ENCODE data around the gene CPNE4.

Gene CPNE4

DNA sequence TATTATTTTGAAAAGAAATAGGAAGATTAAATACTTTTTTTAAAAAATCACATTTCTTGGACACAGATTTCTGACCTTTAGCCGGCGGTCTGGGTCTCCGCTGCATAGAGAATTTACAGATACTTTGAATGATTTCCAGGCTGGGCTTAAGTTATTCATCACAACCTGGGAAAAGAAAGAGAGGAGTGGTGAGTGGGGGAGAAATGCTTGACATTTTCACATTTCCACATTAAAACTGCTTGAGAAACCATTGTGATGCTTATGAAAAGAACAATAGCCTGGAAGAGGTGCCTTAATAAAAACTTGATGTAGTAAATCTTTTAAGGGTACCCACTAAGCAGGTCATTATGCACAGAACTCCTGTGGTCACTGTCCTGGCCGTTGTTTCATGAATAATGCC lies 365.2 kb downstream of the CPNE4 start:
- DNase-seq (ENCODE audit: low read depth, low spot score), result no peak
- H3K4me3 ChIP-seq (ENCODE audit: low read length), result no peak overlapping the region

DNA sequence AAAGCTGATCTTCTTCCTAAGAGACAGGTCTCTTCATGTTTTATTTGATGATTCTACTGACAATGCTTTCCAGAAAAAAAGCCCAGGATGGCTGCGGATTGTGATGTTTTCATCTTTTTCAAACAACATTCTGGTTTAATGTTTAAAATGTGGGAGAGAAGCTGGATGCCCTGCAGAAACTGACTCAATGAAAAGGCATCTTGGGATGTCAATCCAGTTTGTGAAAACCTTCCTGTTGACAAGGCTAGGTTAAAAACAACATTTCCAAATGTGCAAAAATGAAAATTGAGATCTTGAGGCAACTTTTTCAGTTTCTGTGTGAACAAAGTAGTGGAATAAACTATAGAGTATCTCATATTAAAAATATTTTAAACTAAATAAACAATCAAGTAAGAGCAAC lies 376.0 kb downstream of the CPNE4 start:
- H3K4me3 ChIP-seq (ENCODE audit: low read length), result no peak overlapping the region
- DNase-seq (ENCODE audit: low read depth, low spot score), result no peak

DNA sequence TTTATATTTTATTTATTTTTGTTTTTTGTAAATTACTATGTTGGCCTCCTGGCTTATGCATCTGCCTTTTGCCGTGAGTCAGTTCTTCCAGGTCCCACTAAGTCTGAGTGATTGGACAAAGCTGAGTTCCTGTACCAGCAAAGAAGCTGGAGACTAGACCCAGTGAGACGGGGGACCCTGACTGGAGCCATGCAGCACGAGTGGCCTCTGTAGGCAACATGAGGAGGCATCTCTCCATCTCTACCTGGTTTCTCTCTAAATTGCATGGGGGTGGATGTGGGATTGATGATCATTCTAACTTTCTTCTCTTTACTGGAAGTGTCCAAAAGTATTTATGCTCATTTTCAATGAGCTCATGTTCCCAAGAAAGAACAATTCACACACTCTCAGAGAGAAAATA lies 376.7 kb downstream of the CPNE4 start:
- DNase-seq (ENCODE audit: low read depth, low spot score), result peak; percentile 1
- H3K4me3 ChIP-seq (ENCODE audit: low read length), result no peak overlapping the region

DNA sequence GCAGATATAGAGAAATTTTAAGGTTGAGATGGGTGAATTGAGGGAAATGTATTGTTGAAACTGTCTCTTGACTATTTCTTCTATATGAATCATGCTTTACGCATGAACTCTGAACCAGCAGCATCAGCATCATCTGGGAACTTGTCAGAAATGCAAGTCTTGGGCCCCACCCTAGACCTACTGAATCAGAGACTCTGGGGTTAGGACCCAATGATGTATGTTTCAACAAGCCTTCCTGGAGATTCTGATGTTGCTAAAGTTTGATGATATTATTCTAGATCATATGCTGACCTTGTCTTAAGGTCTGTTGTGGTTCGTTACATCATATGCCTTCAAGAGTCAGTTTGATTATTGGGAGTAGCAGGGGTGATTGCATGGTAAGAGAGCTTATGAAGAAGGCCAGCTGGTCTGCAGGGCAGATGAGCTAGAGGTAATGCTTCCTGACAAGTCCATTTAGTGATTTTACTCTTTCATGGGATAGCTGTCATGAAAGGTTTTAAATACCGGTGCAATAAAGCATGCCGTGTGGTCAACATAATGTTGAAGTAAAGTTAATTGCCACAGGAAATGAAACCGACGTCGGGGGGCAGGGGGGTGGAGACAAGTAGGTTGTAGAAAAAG lies 379.6 kb downstream of the CPNE4 start:
- no peak for DNase-seq (ENCODE audit: low read depth, low spot score)
- H3K4me3 ChIP-seq (ENCODE audit: low read length), result no peak overlapping the region

DNA sequence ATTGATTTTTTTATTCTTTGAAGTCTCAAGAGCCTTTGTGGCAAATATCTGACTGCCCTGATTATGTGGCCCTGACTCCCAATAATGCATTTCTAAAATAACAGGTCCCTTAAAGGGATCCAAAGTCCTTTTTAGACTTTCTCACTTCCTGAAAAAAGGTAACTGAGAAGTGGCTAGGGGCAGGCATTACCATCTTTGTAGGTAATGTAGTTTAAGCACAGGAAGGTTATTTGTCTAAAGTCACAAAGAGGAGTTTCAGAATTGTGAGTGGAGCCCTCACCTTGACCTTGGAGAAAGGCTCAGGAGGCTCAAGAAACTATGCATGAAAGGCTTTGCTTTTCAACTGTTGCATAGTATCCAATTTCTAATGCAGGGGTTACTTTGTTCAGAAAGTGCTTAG lies 389.2 kb downstream of the CPNE4 start:
- DNase-seq (ENCODE audit: low read depth, low spot score), result no peak
- no peak overlapping the region for H3K4me3 ChIP-seq (ENCODE audit: low read length)

DNA sequence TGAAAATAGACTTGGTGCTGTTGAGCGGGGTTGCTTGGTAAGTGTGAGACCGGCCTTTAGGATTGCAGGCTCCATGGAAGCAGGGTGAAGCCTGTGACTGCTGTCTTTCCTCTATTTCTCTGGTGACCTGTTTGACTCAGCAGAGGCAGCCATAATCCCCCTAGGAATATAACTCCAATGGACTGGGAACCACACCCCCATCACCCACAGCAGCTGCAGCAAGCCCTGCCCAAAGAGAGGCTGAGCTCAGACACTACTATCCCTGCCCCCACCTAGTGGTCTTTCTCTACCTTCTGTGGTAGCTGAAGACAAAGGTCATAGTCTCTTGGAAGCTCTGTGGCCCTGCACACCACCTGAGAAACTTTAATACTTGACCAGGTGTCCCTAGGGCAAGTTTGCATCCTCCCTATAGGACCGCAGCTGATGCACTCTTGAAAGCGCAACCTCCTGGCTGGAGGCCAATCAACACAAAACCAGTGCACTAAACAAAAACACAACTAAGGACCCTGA lies 398.5 kb downstream of the CPNE4 start:
- DNase-seq (ENCODE audit: low read depth, low spot score), result no peak
- H3K4me3 ChIP-seq (ENCODE audit: low read length), result no peak overlapping the region

DNA sequence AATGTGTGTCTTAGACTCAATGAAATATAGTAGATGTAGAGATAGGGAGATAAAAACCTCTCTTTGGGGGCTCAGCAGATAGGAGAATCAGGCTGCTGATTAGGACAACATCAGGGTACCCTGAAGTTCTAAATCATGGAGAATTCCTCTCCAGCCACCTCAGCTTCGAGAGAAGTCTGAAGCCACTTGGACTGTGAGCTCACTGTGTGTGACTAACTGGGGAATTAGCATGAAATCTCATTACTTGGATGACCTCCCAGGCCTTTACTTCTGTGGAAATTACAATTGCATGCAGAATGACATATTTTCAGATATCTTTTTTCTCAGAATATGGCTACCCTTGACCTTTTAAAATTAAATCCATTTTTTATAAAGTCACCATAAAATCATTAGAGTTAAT lies 404.0 kb downstream of the CPNE4 start:
- no peak for DNase-seq (ENCODE audit: low read depth, low spot score)
- no peak overlapping the region for H3K4me3 ChIP-seq (ENCODE audit: low read length)

DNA sequence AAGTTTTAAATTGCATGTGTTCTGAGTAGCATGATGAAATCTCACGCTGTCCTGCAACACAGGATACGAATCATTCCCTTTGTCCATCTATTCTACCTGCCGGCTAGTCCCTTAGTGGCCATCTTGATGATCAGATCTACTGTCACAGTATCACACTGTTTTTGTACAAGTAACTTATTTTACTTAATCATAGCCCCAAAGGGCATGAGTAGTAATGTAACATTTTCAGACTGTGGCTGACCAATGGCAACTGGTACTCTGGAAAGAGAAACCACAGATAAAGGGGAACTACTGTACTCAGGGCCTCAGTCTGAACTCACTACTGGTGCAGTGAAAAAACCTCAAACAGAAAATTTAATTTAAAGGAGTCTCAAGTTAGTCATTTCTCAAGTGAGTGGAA lies 404.7 kb downstream of the CPNE4 start:
- no peak for DNase-seq (ENCODE audit: low read depth, low spot score)
- no peak overlapping the region for H3K4me3 ChIP-seq (ENCODE audit: low read length)

DNA sequence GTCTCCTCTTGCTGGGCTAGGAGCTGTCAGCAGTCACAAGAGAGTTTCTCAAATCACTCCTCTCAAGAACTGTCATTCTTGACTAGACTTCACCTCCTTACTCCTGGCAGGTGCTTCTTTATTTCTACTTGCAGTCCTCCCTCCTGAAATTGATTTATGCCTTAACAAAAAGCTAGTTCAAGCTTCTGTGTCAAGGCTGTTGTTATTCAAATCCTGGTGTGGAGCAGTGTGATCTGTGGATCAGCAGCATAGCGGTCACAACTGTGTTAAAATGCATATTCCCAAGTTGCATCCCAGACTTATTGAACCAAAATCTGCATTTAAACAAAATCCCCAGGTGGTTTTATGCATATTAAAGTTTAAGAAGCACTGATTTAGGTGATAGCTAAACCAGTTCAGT lies 411.4 kb downstream of the CPNE4 start:
- H3K4me3 ChIP-seq (ENCODE audit: low read length), result no peak overlapping the region
- DNase-seq (ENCODE audit: low read depth, low spot score), result no peak

DNA sequence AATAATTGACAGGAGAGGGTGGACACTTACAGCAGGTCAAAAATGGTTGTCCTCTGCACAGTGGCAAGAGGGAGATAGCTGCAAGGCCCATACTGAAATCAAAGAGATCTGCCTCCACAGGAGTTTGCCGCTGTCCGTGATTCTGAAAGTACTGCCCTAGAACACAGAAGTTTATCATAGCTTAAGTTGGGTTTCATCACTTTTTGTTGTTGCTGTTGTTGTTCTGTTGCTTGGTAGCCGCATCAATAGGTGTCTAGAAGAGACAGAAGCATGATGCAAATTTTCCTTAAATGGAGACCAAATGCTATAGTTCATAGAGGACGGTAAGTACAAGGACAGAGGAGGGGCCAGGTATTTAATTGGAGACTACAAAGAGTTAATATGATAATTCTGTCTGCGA lies 412.1 kb downstream of the CPNE4 start:
- no peak overlapping the region for H3K4me3 ChIP-seq (ENCODE audit: low read length)
- no peak for DNase-seq (ENCODE audit: low read depth, low spot score)

DNA sequence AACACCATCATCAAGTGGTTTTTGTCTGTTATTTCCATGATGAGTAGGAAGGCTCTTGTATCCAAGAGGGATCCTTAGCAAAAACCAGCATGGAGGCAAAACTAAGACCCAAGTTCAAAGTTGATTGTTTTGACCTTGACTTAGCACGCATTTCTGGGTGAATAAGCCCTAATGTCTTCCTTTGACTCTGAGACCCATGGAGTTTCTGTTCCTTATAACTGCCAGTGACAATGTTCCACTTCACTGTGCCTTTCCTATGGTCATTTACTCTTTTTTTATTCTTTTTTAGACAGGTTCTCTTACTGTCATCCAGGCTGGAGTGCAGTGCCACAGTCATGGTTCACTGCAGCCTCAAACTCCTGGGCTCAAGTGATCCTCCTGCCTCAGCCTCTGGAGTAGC lies 413.8 kb downstream of the CPNE4 start:
- no peak for DNase-seq (ENCODE audit: low read depth, low spot score)

DNA sequence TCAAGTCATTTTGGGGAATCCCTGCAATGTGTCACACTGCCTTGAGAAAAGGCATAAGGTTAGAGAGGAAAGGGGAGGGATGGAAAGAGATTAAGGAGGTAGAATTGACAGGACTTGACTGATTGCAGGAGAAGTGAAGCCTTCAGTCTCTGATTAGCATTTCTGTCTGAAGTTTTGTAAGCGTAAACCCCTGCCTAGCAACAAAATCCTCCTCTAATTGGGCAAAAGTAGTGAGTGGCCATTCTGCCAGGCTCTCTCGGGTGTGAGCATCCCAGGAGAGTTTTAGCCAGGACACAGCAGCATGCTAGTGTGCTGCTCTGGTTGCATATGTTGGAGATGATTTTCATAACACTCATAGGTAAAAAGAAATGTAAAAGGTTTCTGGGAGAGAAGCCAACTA lies 415.0 kb downstream of the CPNE4 start:
- H3K4me3 ChIP-seq (ENCODE audit: low read length), result no peak overlapping the region
- DNase-seq (ENCODE audit: low read depth, low spot score), result no peak

More for the DNA sequence above, 413.8 kb downstream of the CPNE4 start:
- H3K4me3 ChIP-seq (ENCODE audit: low read length), result no peak overlapping the region

DNA sequence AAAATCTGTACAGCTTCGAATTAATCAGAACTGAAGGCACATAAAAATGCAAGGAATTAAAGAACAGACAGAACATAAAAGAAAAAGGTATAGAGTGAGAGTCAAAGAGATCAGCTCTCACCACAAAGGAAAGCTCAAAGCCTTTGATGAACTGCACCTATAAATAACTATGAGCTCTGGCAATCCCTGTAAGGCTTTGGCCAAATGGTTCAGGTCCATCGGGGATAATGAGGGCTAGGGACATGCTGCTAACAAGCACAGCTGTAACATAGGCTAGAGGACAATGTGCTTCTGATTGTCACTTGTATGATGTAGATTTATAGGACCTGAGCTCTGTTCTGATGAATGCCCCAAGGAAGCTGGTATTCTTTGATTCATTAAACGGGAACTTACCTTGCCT lies 418.1 kb downstream of the CPNE4 start:
- DNase-seq (ENCODE audit: low read depth, low spot score), result no peak
- no peak overlapping the region for H3K4me3 ChIP-seq (ENCODE audit: low read length)

DNA sequence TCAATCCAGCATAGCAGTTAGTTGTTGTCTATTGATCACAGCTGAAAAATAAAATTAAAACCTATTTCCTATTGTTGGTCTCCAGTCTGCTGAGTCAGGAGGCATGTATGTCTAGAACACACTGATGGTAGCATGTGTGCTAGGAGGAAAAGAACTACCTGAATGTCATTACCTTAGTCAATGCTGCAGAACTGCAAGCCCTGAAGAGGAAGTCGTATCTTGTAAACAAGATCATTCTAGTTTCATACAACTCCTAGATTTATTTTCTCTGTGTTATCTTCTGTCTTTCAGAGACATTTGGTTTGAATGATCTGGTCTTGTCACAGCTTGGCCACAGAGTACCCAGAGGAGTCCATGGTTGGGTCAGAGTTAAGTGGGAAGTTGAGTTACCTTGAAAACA lies 422.1 kb downstream of the CPNE4 start:
- H3K4me3 ChIP-seq (ENCODE audit: low read length), result no peak overlapping the region
- DNase-seq (ENCODE audit: low read depth, low spot score), result no peak

DNA sequence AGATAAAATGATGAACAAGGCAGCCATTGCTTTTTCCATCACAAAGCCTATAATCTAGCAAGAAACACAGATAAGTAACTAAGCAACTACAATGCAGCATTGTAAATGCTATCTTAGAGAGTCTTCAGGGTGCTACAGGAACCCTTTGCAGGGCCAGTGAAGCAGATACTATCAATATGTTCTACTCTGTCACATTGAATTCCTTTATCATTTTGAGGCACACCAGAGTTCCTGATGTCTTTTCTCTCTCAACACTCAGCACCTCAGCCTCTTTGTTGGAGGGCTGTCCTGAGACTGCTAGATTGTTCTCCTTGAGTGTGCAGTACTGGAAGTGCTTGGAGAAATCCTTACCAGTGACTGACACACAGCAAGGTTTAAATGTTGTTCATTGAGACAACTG lies 424.6 kb downstream of the CPNE4 start:
- DNase-seq (ENCODE audit: low read depth, low spot score), result no peak
- H3K4me3 ChIP-seq (ENCODE audit: low read length), result no peak overlapping the region

DNA sequence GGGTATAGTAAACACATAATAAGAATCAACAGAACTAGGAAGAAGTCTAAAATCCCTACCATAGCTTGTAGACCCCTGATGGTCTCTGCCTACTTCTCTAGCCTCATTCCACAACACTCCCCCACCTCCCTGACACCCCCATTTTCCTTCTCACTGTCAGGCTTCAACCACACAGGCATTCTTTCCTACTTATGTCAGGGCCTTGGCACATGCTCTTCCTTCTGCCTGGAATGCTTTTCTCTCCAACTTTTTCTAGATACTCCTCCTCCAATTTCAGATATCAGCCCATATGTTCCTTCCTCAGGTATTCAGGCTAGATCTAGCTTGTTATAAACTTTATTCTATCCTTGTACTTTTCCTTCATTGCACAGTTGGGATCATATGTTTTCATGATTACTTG lies 426.1 kb downstream of the CPNE4 start:
- no peak for DNase-seq (ENCODE audit: low read depth, low spot score)
- no peak overlapping the region for H3K4me3 ChIP-seq (ENCODE audit: low read length)

DNA sequence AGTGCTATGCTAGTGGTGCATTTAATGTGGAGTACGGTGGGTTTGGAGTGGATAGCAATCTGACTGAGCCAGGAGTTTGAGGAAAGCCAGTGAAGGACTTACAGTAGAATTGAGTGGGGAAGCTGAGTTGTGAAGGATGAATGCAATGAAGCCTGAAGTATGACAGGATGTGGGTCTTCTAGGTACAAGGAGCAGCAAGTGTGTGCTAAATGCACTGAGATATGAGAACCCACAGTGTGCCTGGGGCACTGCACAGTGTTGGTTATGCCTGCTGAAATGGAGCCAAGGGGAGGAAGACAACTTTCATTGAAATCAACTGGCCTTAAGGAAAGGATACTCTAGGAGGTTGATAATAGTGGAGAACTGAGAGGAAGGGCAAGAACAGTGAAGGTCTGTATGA lies 426.5 kb downstream of the CPNE4 start:
- peak; percentile 62 for DNase-seq (ENCODE audit: low read depth, low spot score)
- no peak overlapping the region for H3K4me3 ChIP-seq (ENCODE audit: low read length)

DNA sequence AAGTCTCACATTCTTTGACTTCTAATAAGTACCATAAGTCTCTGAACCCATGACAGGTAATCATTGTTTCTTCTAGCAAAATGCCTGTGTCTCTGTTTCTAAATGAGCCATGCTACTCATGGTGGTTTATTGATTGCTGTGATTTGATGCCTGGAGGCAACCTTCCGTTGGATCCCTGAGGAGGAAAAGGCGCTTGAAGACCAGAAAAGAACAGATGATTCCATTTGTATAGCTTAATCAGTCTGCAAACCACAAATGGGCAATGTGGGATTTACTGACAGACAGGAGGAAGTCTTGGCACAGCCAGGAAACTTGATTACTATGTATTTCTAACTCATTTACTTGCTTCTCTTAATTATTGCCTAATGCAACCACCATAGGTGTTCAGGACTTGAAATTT lies 428.9 kb downstream of the CPNE4 start:
- no peak for DNase-seq (ENCODE audit: low read depth, low spot score)
- no peak overlapping the region for H3K4me3 ChIP-seq (ENCODE audit: low read length)

DNA sequence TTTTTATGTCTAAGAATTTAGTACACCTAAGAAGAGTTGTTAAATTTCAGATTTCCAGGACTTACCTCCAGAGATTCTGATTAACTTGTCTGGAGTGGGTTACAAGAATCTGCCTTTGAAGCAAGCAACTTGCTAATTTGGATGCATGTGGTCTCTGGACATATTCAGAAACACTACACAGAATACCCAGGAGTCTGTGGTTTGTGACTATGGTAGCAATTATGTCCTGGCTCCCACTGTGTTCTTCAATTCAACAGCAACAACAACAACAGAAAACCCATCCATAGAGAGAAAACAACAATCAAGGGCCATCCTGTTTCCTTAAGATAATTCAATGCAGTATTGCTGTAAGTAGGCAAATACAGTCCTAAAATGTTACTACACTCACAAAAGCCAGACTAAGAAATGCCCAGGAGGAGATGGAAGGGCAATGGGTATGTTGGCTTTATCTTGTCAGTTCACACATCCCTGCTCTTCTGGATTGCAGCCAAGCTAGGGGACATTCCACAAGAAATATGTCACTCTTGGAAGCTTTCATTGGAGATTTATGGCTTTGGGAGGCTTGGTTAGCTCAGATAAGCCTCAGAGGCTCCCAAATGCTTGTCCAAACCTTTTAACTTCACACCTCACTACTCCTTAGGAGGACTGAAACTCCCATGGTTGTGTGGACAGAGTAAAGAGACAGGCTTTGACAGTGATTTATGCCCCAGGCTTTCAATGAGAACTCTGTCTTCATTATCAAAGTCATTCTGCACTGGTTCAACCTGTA lies 432.6 kb downstream of the CPNE4 start:
- no peak for DNase-seq (ENCODE audit: low read depth, low spot score)
- H3K4me3 ChIP-seq (ENCODE audit: low read length), result no peak overlapping the region

DNA sequence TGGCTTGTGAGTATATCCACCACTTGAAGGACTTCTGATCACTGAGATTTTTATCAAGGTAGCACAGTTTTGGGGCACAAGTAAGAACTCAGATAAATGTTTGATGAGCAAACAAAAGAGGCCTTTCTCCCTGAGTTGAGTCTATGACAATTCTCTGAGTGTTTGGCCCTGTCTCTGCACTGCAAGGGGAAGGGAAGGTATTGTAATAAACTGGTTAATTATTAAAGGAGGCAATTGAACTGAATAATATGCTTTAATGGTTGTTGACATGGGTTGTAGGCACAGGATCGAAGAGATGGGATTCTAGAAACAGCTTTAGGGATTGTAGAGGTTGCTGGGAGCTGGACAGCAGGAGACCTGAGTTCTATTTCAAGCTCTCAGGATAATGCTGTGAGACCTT lies 437.0 kb downstream of the CPNE4 start:
- H3K4me3 ChIP-seq (ENCODE audit: low read length), result no peak overlapping the region
- no peak for DNase-seq (ENCODE audit: low read depth, low spot score)

DNA sequence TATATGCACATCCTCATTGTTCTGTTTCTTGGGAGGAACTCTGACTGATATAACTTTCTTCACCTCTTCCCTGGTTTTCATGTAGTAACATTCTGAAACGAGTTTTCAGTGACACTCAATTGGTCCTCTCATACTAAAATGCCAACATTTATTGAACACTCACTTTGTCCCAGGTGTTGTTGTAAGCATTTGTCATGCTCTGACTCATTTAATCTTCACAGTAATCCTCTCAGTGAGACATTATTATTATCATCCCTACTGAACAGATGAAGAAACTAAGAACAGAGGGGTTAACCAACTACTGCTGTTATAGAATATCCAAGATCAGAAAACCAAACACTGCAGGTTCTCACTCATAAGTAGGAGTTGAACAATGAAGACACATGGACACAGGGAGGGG lies 437.9 kb downstream of the CPNE4 start:
- no peak for DNase-seq (ENCODE audit: low read depth, low spot score)

More for the DNA sequence above, 437.9 kb downstream of the CPNE4 start:
- no peak overlapping the region for H3K4me3 ChIP-seq (ENCODE audit: low read length)

Data from Jurkat, Clone E6-1 (cell line).